SU-DHL-6 (cell line): ENCODE results near the gene RTEL1.
"Not testable (repeated sequence)": the region's sequence is repeated elsewhere in the genome, so short reads cannot be mapped to it uniquely, and the experiment has no call there.

ENCODE experiments used
- H2AFZ ChIP-seq: fragments of 200-600 bp; sonication (generic); 2 replicates; pipeline ENCODE4 v1.6.1; 2014; ENCODE audit warnings: low read depth, mild to moderate bottlenecking, moderate library complexity, mixed read lengths, antibody characterized with exemption, low read length; ENCODE audit not compliant: severe bottlenecking
- H3F3A ChIP-seq: fragments of 200-600 bp; shearing (Covaris generic); 2 replicates; pipeline ENCODE4 v1.6.0; 2016; ENCODE audit warnings: antibody characterized with exemption, mild to moderate bottlenecking; ENCODE audit not compliant: insufficient read depth
- H3K27ac ChIP-seq: fragments of 200-600 bp; sonication (generic); 2 replicates; pipeline ENCODE4 v1.5.1; 2016; ENCODE audit warnings: low read depth, mild to moderate bottlenecking, low read length, moderate library complexity, mixed read lengths
- H3K27me3 ChIP-seq: fragments of 200-600 bp; sonication (generic), shearing (Covaris generic); 2 replicates; pipeline ENCODE4 v1.6.0; 2014; ENCODE audit warnings: mild to moderate bottlenecking, low read length
- H3K36me3 ChIP-seq: fragments of 200-600 bp; sonication (generic); 2 replicates; pipeline ENCODE4 v1.6.1; 2014; ENCODE audit warnings: mild to moderate bottlenecking, low read length, mixed read lengths
- H3K4me2 ChIP-seq: fragments of 300-600, 200-600 bp; shearing (Covaris generic), sonication (generic); 2 replicates; pipeline ENCODE4 v1.6.0; 2014; ENCODE audit warnings: low read length, low read depth, mild to moderate bottlenecking; ENCODE audit not compliant: poor library complexity, severe bottlenecking
- H3K4me3 ChIP-seq: fragments of 200-600 bp; sonication (generic); 2 replicates; pipeline ENCODE4 v1.5.1; 2014; ENCODE audit warnings: antibody characterized with exemption, low read length, mild to moderate bottlenecking, mixed read lengths; ENCODE audit not compliant: insufficient read depth, poor library complexity, severe bottlenecking
- H3K79me2 ChIP-seq: fragments of 200-600 bp; sonication (generic); 2 replicates; pipeline ENCODE4 v1.6.1; 2014; ENCODE audit warnings: mild to moderate bottlenecking, low read length, moderate library complexity; ENCODE audit not compliant: insufficient read depth
- H3K9ac ChIP-seq: fragments of 200-600 bp; sonication (generic); 2 replicates; pipeline ENCODE4 v1.7.0; 2014; ENCODE audit warnings: mild to moderate bottlenecking, low read length
- H3K9me2 ChIP-seq: fragments of 200-600 bp; sonication (generic); replicated peaks from 2 replicates; pipeline ENCODE4 v1.6.1; 2014; ENCODE audit warnings: low read length; ENCODE audit not compliant: insufficient read depth
- H3K9me3 ChIP-seq: fragments of 200-600 bp; sonication (generic); 2 replicates; pipeline ENCODE4 v1.6.1; 2014; ENCODE audit warnings: low read length, mixed read lengths; ENCODE audit not compliant: insufficient read depth
- H4K20me1 ChIP-seq: fragments of 200-600 bp; sonication (generic); 2 replicates; pipeline ENCODE4 v1.6.1; 2014; ENCODE audit warnings: low read depth, mild to moderate bottlenecking, antibody characterized with exemption, low read length, moderate library complexity, mixed read lengths
- CTCF ChIP-seq: fragments of 200-600 bp; sonication (generic); IDR thresholded peaks from one replicate; pipeline ENCODE4 v1.5.1; 2017; ENCODE audit warnings: antibody characterized with exemption, mild to moderate bottlenecking, low read length, moderate library complexity; ENCODE audit not compliant: insufficient read depth, poor library complexity, severe bottlenecking
- EZH2phosphoT487 ChIP-seq: fragments of 200-600 bp; sonication (generic), shearing (Covaris generic); conservative IDR thresholded peaks from 2 replicates; pipeline ENCODE4 v1.6.1; 2018; ENCODE audit warnings: mild to moderate bottlenecking, antibody characterized with exemption, low read length, moderate library complexity, mixed read lengths

Gene RTEL1

GRCh38 chr20:63668351-63668750 is 10.2 kb downstream of the RTEL1 start:
- H3K4me3 ChIP-seq = no peak overlapping the region
- no peaks in the 10 kb centered on the region for H3K27me3 ChIP-seq
- no peak overlapping the region for H3K27ac ChIP-seq
- no peaks in the 10 kb centered on the region for H3F3A ChIP-seq
- no peak overlapping the region for H3K4me2 ChIP-seq
- no peak overlapping the region for H3K9ac ChIP-seq
- no peaks in the 10 kb centered on the region for H3K36me3 ChIP-seq
- no peaks in the 10 kb centered on the region for H3K9me3 ChIP-seq
- H3K79me2 ChIP-seq = no peaks in the 10 kb centered on the region
- no peaks in the 10 kb centered on the region for H4K20me1 ChIP-seq
- TF ChIP-seq CTCF = no peak
- TF ChIP-seq EZH2phosphoT487 = no peak
- H2AFZ ChIP-seq = no peak overlapping the region
- H3K9me2 ChIP-seq = no peaks in the 10 kb centered on the region

- not testable (repeated sequence) for H3K4me3 ChIP-seq, H3K9me3 ChIP-seq
Measured at GRCh38 chr20:63671695-63672094, 13.6 kb downstream of the RTEL1 start.

GRCh38 chr20:63672666-63673065 is 14.6 kb downstream of the RTEL1 start:
- no peaks in the 10 kb centered on the region for H3K27me3 ChIP-seq
- no peak overlapping the region for H3K4me2 ChIP-seq
- no peaks in the 10 kb centered on the region for H3K36me3 ChIP-seq
- no peaks in the 10 kb centered on the region for H3K79me2 ChIP-seq
- H4K20me1 ChIP-seq = no peaks in the 10 kb centered on the region
- H3K9me2 ChIP-seq = no peaks in the 10 kb centered on the region
- no peak overlapping the region for H2AFZ ChIP-seq
- no peak for TF ChIP-seq EZH2phosphoT487
- no peak for TF ChIP-seq CTCF
- no peak overlapping the region for H3K9ac ChIP-seq
- H3K4me3 ChIP-seq = no peak overlapping the region
- no peaks in the 10 kb centered on the region for H3F3A ChIP-seq
- H3K27ac ChIP-seq = no peak overlapping the region
- H3K9me3 ChIP-seq = no peaks in the 10 kb centered on the region

More at GRCh38 chr20:63671695-63672094, 13.6 kb downstream of the RTEL1 start:
- not testable (repeated sequence) for H3K4me2 ChIP-seq, H3K9ac ChIP-seq, H3K9me2 ChIP-seq, H2AFZ ChIP-seq, H3K79me2 ChIP-seq, H3K36me3 ChIP-seq, H3K27me3 ChIP-seq, H4K20me1 ChIP-seq, H3K27ac ChIP-seq, H3F3A ChIP-seq

GRCh38 chr20:63673951-63674350 is 15.8 kb downstream of the RTEL1 start:
- Histone ChIP-seq H3K27me3 (no peaks in the 10 kb centered on the region), H3K79me2 (no peaks in the 10 kb centered on the region), H3K27ac (no peak overlapping the region), H3K9me3 (no peaks in the 10 kb centered on the region), H3K4me2 (no peak overlapping the region), H3K36me3 (no peaks in the 10 kb centered on the region), H2AFZ (no peak overlapping the region), H3K4me3 (no peak overlapping the region), H3K9ac (no peak overlapping the region), H4K20me1 (no peaks in the 10 kb centered on the region), H3K9me2 (no peaks in the 10 kb centered on the region), H3F3A (no peaks in the 10 kb centered on the region)
- TF ChIP-seq CTCF (no peak), EZH2phosphoT487 (no peak)
